HAP-1 (cell line): Measurements from ENCODE around the gene AIM2.

Experiments used
- DNase-seq, 2 experiments: peaks; one replicate each; pipeline ENCODE4 v3.0.0-alpha.2; 2016 to 2020; ENCODE audit warnings: low spot score in 2 of 2
- H3K27me3 ChIP-seq: fragments of 250-450 bp; sonication (Bioruptor Pico); 2 replicates; pipeline ENCODE4 v1.5.1; 2020; ENCODE audit warnings: low read depth, mild to moderate bottlenecking, moderate library complexity
- H3K36me3 ChIP-seq: fragments of 250-450 bp; sonication (Bioruptor Pico); replicated peaks from 2 replicates; pipeline ENCODE4 v1.5.1; 2020; ENCODE audit warnings: mild to moderate bottlenecking
- H3K4me1 ChIP-seq: fragments of 250-450 bp; sonication (Bioruptor Pico); 2 replicates; pipeline ENCODE4 v1.5.1; 2020; ENCODE audit warnings: mild to moderate bottlenecking
- H3K4me3 ChIP-seq: fragments of 250-450 bp; sonication (Bioruptor Pico); 2 replicates; pipeline ENCODE4 v1.5.1; 2020; ENCODE audit warnings: mild to moderate bottlenecking, moderate library complexity
- H3K9me3 ChIP-seq: fragments of 250-450 bp; sonication (Bioruptor Pico); 2 replicates; pipeline ENCODE4 v1.5.1; 2020; ENCODE audit warnings: mild to moderate bottlenecking, moderate library complexity
- in situ Hi-C: fragments of 300-500 bp; cut with MboI; formaldehyde crosslinking; loops from 3 replicates; pipeline ENCODE4 v1.14.3; 2020; ENCODE audit warnings: low sequenced_read_pairs, inconsistent platforms, mixed read lengths

The AIM2 gene

DNA sequence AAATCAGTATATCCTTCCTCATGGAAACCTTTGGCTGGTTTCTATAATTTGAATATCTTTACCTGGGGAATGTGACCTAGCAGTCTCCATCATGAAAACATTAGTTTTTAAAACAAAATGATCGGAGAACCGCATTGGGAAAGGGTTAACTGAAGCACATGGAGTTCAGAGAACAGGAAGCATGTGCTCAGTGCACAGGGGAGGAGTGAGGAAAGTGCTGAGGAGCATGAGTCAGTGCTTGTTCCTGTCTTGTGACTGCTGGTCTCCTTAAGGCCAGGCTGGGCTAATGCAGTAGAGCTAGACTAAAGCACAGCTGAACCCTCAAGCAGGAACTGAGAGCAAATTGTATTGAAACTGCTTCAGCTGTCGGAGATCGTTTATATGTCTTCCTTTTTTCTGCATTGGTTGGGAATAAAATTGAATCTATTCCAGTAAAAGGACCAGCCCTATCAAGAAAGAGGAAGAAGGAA is 61.1 kb downstream of the AIM2 start:
- H3K4me1 ChIP-seq: no peaks in the 10 kb centered on the region
- no peaks in the 10 kb centered on the region for H3K36me3 ChIP-seq
- no peaks in the 10 kb centered on the region for H3K9me3 ChIP-seq
- no peaks in the 10 kb centered on the region for H3K27me3 ChIP-seq
- H3K4me3 ChIP-seq: no peak overlapping the region
- in situ Hi-C loops: no loop called here
- no peak for DNase-seq

DNA sequence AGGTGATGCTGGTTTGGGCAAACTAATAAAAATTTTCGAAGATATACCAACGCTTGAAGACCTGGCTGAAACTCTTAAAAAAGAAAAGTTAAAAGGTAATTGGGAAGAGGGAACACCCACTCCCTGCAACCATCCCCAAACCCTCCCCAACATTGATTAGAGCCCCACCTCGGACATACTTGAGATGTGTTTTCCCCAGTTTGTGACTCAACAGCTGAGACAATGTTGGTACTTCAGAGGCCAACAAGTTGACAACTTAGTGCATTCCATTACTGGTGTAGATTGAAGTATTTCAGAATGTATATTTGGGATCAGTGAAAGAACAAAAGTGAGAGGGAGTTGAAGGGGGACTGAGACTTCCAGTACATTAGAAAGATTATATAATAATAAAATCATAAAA is 61.7 kb downstream of the AIM2 start:
- no peaks in the 10 kb centered on the region for H3K9me3 ChIP-seq
- H3K4me3 ChIP-seq: no peak overlapping the region
- in situ Hi-C loops: no loop called here
- DNase-seq: no peak
- no peaks in the 10 kb centered on the region for H3K36me3 ChIP-seq
- H3K27me3 ChIP-seq: no peaks in the 10 kb centered on the region
- no peaks in the 10 kb centered on the region for H3K4me1 ChIP-seq

DNA sequence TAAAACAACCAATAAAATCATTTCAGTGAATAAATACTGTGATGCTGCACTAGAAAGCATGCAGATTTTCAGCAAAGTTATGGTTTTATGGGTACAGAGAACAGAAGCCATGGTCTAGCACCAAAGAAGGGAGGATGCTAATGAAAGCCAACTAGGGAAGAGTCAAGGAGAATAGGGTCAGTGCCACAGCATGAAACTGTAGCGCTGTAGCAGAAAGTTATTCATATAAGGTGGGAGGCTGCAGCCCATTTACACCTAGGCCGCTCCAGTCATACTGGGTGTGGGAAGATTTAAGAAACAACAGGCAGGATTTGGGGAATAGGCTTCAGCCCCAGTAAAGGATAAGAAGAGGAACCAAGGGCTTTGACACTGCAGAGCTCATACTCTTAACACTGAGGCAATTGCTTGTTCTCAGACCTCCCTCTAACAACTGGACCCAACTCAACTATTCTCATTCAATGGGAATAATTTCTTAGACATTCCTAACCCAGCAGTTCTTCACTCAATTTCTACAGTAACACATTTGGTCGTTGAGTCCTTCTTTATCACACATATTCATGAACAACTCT is 62.5 kb downstream of the AIM2 start:
- in situ Hi-C loops: no loop called here
- Histone ChIP-seq H3K4me1 (no peaks in the 10 kb centered on the region), H3K4me3 (no peak overlapping the region)

GRCh38 chr1:159012495-159012894 is 64.1 kb downstream of the AIM2 start:
- H3K36me3 ChIP-seq: no peaks in the 10 kb centered on the region
- no peaks in the 10 kb centered on the region for H3K27me3 ChIP-seq
- no peaks in the 10 kb centered on the region for H3K4me1 ChIP-seq
- no peaks in the 10 kb centered on the region for H3K9me3 ChIP-seq
- DNase-seq: no peak
- no peak overlapping the region for H3K4me3 ChIP-seq
- in situ Hi-C loops: no loop called here

More for the DNA sequence above, 62.5 kb downstream of the AIM2 start:
- H3K27me3 ChIP-seq: no peaks in the 10 kb centered on the region
- DNase-seq: no peak
- no peaks in the 10 kb centered on the region for H3K36me3 ChIP-seq
- no peaks in the 10 kb centered on the region for H3K9me3 ChIP-seq
